Caco-2 (cell line): ENCODE data around the gene RASGRP1. TPM values are rescaled to one million over a fixed set of nuclear protein-coding genes. Genes with fewer than 3 reads are reported as not detected.

ENCODE experiments used
- BruUV-seq: library from RNA; stranded (reverse); fragments of 400-500 nt; replicated peaks from 2 replicates; lab custom pipeline; 2021; lab: Mats Ljungman, UMichigan
- CTCF ChIA-PET: fragments of 300-600 bp; sonication (Branson Sonifier 250); formaldehyde crosslinking; loops from one replicate; lab custom pipeline; 2022; ENCODE audit warnings: antibody characterized with exemption; lab: Charles Lee
- POLR2A ChIA-PET: fragments of 300-600 bp; sonication (Branson Sonifier 250); formaldehyde crosslinking; loops from one replicate; lab custom pipeline; 2022; ENCODE audit warnings: antibody characterized with exemption; lab: Charles Lee
- DNase-seq, 2 experiments: peaks; one replicate each; pipeline versions ENCODE4 v3.0.0 to v3.0.0-alpha.2; 2020 to 2022
- H3K27me3 ChIP-seq: replicated peaks from 2 replicates; pipeline ENCODE4 v1.6.0; 2011; ENCODE audit warnings: low read length; ENCODE audit not compliant: control insufficient read depth, insufficient read depth
- H3K36me3 ChIP-seq: 2 replicates; pipeline ENCODE4 v1.5.1; 2011; ENCODE audit warnings: low read length; ENCODE audit not compliant: control insufficient read depth, insufficient read depth
- H3K4me1 ChIP-seq: fragments of 250-450 bp; sonication (Bioruptor Pico); 2 replicates; pipeline ENCODE4 v1.5.1; 2020; ENCODE audit warnings: mild to moderate bottlenecking
- H3K4me3 ChIP-seq: 2 replicates; pipeline ENCODE4 v1.5.1; 2011; ENCODE audit warnings: low read depth, mild to moderate bottlenecking, control low read depth, low read length
- H3K9me3 ChIP-seq: fragments of 250-450 bp; sonication (Bioruptor Pico); 2 replicates; pipeline ENCODE4 v1.5.1; 2020; ENCODE audit warnings: mild to moderate bottlenecking, moderate library complexity
- H3K27ac Mint-ChIP-seq: one replicate; pipeline ENCODE4 v1.8.0; 2022; ENCODE audit warnings: mixed read lengths; ENCODE audit not compliant: unreplicated experiment
- H3K27me3 Mint-ChIP-seq: one replicate; pipeline ENCODE4 v1.8.0; 2022; ENCODE audit warnings: mixed read lengths; ENCODE audit not compliant: insufficient read depth, unreplicated experiment
- H3K36me3 Mint-ChIP-seq: one replicate; pipeline ENCODE4 v1.8.0; 2022; ENCODE audit warnings: mild to moderate bottlenecking, mixed read lengths; ENCODE audit not compliant: insufficient read depth, unreplicated experiment
- H3K4me1 Mint-ChIP-seq: one replicate; pipeline ENCODE4 v1.8.0; 2022; ENCODE audit warnings: low read depth, mixed read lengths; ENCODE audit not compliant: unreplicated experiment
- H3K4me3 Mint-ChIP-seq: one replicate; pipeline ENCODE4 v1.8.0; 2022; ENCODE audit warnings: mild to moderate bottlenecking, moderate library complexity, mixed read lengths; ENCODE audit not compliant: unreplicated experiment
- H3K9me3 Mint-ChIP-seq: one replicate; pipeline ENCODE4 v1.8.0; 2022; ENCODE audit warnings: mixed read lengths; ENCODE audit not compliant: unreplicated experiment
- CTCF ChIP-seq, 2 experiments: fragments of 200-600 bp in 1 of 2; IDR thresholded peaks; 1 replicate in 1 of 2; 2 replicates in 1 of 2; pipeline versions ENCODE4 v1.5.1 to v1.8.0; 2011 to 2022; ENCODE audit warnings: antibody characterized with exemption in 1 of 2, control low read depth in 1 of 2, inconsistent platforms in 1 of 2, low read depth in 1 of 2, low read length in 1 of 2, mild to moderate bottlenecking in 1 of 2, moderate library complexity in 1 of 2; ENCODE audit not compliant: insufficient read depth in 1 of 2, severe bottlenecking in 1 of 2, unreplicated experiment in 1 of 2
- intact Hi-C: fragments of 100-400 bp; cut with micrococcal nuclease; formaldehyde crosslinking; loops from one replicate; pipeline ENCODE4 v1.10.0; 2022; ENCODE audit not compliant: unreplicated experiment
- total RNA-seq: library from RNA; stranded (reverse); gene quantifications from 2 replicates; pipeline ENCODE4 v1.2.3, GENCODE V29; 2022

Gene RASGRP1
- total RNA-seq, 1 experiment from 2014 or later = 7.3 TPM

- Histone ChIP-seq H3K27me3 (no peaks in the 10 kb centered on the region), H3K4me3 (no peak overlapping the region), H3K4me1 (no peaks in the 10 kb centered on the region), H3K9me3 (no peaks in the 10 kb centered on the region), H3K36me3 (no peaks in the 10 kb centered on the region)
- no TSS peak for BruUV-seq
- no peak overlapping the region for H3K27ac Mint-ChIP-seq
- POLR2A ChIA-PET = no interaction called here
- no peaks in the 10 kb centered on the region for H3K4me1 Mint-ChIP-seq
- DNase-seq = no peak
- no peak for TF ChIP-seq CTCF (IDR thresholded peaks at IDR 0.05; ENCODE audit: insufficient read depth in 1 of 2, low read depth in 1 of 2, low read length in 1 of 2, severe bottlenecking in 1 of 2, unreplicated experiment in 1 of 2)
- intact Hi-C loops = no loop called here
- H3K4me3 Mint-ChIP-seq = no peak overlapping the region
- no peaks in the 10 kb centered on the region for H3K9me3 Mint-ChIP-seq
- peaks cover 8% of the 10 kb centered on the region for H3K36me3 Mint-ChIP-seq
- CTCF ChIA-PET = no interaction called here
- H3K27me3 Mint-ChIP-seq = no peaks in the 10 kb centered on the region
These were observed 57.0 kb downstream of the RASGRP1 start for GRCh38 chr15:38507570-38507969.

- Histone ChIP-seq H3K4me1 (no peaks in the 10 kb centered on the region), H3K36me3 (no peaks in the 10 kb centered on the region), H3K27me3 (no peaks in the 10 kb centered on the region), H3K9me3 (no peaks in the 10 kb centered on the region), H3K4me3 (no peak overlapping the region)
- Mint-ChIP-seq H3K9me3 (no peaks in the 10 kb centered on the region), H3K27ac (no peak overlapping the region), H3K4me1 (no peaks in the 10 kb centered on the region), H3K27me3 (no peaks in the 10 kb centered on the region), H3K4me3 (no peak overlapping the region), H3K36me3 (peaks cover 8% of the 10 kb centered on the region)
- ChIA-PET CTCF (no interaction called here), POLR2A (no interaction called here)
- no TSS peak for BruUV-seq
- TF ChIP-seq CTCF (IDR thresholded peaks at IDR 0.05; ENCODE audit: insufficient read depth in 1 of 2, low read depth in 1 of 2, low read length in 1 of 2, severe bottlenecking in 1 of 2, unreplicated experiment in 1 of 2) = no peak
- intact Hi-C loops = no loop called here
- no peak for DNase-seq
These were observed 57.6 kb downstream of the RASGRP1 start for GRCh38 chr15:38506997-38507396.

- Mint-ChIP-seq H3K9me3 (no peaks in the 10 kb centered on the region), H3K4me3 (no peak overlapping the region), H3K36me3 (peaks cover 8% of the 10 kb centered on the region), H3K27me3 (no peaks in the 10 kb centered on the region), H3K27ac (no peak overlapping the region), H3K4me1 (no peaks in the 10 kb centered on the region)
- Histone ChIP-seq H3K4me3 (no peak overlapping the region), H3K36me3 (no peaks in the 10 kb centered on the region), H3K27me3 (no peaks in the 10 kb centered on the region), H3K4me1 (no peaks in the 10 kb centered on the region), H3K9me3 (no peaks in the 10 kb centered on the region)
- intact Hi-C loops = no loop called here
- BruUV-seq = no TSS peak
- ChIA-PET CTCF (interaction anchor here (1.0 to 1.3 kb wide), 2 partner anchors 186 to 195 kb away, joined by 3 to 4 read pairs; no protein-coding TSS in a partner anchor), POLR2A (no interaction called here)
- no peak for DNase-seq
- no peak for TF ChIP-seq CTCF (IDR thresholded peaks at IDR 0.05; ENCODE audit: insufficient read depth in 1 of 2, low read depth in 1 of 2, low read length in 1 of 2, severe bottlenecking in 1 of 2, unreplicated experiment in 1 of 2)
These were observed 59.7 kb downstream of the RASGRP1 start for GRCh38 chr15:38504680-38505467.
